ENCODE measurements around the gene PDE6A.

PDE6A gene

DNA sequence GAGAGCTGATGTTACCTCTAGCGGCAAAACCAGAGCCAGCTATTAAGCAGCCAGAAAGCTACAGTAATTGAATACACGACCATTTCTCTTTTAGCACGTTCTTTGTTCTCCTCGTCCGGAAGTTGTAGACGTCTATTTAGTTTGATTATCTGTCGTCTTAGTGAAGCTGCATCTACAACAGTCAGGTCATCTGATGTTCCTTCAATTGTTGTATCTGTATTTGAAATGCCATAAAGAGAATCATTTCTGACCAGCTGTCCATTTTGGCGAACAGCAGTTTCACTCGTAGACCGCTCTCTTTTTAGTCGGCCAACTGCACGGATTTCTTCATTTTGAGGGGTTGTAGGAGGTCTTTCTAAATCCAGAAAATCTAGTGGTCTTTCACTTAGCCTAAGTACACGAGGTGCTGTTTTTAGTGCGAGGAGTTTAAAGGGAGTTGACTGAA, 12.6 kb downstream of the PDE6A start:
- in situ Hi-C loops (cut with MboI; ENCODE audit: low sequenced_read_pairs), result no loop called here

- in situ Hi-C loops (cut with MboI; ENCODE audit: low sequenced_read_pairs), result no loop called here
Observed at GRCh38 chr5:149930749-149931574, 13.6 kb downstream of the PDE6A start.

DNA sequence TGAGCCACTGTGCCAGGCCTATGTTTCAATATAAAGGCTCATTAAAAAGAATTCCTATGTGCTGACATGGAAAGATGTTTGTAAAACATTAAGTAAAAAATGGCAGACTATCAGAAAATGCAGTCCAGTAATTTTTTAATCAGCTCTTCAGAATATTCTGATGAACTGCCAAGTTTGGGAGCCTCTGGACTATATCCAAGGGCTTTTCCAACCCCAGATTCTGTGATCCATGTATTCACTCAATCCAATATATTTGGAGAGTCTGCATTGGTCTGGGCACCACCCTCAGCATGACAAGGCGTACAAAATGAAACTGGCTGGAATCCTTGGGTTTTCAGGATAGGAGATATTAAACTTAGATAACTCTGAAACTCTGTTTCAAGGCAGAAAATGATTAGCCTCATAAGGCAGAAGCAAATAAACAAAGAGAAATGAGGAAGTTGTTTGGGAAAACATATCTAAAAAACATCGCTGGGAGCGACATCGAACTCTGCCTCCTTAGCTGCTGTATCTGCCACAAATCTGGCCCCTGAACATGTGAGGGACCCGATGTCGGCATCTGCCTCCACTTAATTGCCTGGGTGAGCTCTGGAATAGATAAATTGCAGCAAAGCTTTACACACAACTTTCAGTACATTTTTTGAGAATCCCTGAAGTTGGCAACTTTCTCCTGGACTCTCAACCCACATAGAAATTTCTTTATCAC, 14.4 kb downstream of the PDE6A start:
- in situ Hi-C loops (cut with MboI; ENCODE audit: low sequenced_read_pairs), result no loop called here

DNA sequence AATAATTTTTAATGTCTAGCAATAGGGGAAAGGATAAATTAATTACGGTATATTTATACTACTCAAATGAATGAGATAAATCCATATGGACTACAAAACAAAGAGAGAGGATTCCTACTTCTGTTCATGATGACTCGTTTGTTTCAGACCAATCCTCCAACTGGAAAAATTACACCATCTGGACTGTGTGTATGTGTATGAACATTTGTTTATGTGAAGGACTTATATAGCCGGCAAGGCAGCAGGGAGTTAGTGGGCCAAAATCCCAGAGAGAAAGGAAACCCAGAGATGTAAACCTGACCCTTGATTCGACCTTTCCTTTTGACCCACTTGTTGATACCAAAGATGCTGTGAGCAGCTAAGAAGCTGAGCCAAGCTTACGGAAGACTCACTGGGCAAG, 20.1 kb downstream of the PDE6A start:
- in situ Hi-C loops (cut with MboI; ENCODE audit: low sequenced_read_pairs), result no loop called here

- in situ Hi-C loops (cut with MboI; ENCODE audit: low sequenced_read_pairs), result no loop called here
Observed at GRCh38 chr5:149922950-149923349, 21.6 kb downstream of the PDE6A start.

DNA sequence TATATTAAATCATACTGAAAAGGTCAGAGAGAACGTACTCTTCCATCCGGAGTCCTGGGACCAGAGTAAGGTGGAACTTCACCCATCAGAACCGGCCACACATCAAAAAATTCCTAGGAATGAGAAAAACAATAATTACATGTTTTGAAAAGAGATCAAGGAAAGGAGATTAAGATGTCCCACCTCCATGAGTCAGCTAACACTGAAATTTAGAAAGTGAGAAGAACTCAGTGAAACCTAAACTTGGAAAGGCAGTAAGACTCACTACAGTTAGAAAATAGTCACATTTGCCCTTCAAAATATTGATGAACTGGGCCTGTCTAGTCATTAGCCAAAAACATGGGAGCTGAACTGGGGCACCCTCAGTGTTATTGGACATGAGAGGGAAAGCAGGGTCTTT, 23.0 kb downstream of the PDE6A start:
- in situ Hi-C loops (cut with MboI; ENCODE audit: low sequenced_read_pairs), result no loop called here

DNA sequence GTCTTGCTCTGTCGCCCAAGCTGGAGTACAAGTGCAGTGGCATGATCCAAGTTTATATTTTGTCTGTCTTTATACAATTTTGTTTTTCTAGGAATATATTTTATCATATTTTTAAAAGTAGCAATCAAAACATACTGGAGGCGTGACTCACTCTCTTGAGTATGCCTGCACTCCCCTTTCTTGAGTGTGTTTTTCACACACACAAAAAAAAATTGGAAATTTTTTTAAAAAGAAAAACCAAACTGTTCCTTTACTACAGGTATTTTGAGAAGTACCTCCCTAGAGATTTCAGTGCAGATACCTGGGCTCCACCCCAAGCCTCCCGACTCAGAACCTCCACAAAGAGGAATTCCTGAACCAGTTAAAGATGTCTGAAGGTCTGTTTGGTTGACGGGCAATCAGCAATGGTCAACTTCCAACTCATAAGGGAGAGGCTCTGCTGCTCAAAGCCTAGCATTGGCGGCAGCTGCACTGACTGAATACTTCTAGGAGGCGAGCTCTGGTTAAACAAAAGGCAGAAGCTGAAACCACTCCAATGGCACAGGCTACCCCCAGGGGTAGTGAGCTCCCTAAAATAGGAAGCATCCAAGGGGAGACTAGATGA, 27.4 kb downstream of the PDE6A start:
- in situ Hi-C loops (cut with MboI; ENCODE audit: low sequenced_read_pairs), result no loop called here

DNA sequence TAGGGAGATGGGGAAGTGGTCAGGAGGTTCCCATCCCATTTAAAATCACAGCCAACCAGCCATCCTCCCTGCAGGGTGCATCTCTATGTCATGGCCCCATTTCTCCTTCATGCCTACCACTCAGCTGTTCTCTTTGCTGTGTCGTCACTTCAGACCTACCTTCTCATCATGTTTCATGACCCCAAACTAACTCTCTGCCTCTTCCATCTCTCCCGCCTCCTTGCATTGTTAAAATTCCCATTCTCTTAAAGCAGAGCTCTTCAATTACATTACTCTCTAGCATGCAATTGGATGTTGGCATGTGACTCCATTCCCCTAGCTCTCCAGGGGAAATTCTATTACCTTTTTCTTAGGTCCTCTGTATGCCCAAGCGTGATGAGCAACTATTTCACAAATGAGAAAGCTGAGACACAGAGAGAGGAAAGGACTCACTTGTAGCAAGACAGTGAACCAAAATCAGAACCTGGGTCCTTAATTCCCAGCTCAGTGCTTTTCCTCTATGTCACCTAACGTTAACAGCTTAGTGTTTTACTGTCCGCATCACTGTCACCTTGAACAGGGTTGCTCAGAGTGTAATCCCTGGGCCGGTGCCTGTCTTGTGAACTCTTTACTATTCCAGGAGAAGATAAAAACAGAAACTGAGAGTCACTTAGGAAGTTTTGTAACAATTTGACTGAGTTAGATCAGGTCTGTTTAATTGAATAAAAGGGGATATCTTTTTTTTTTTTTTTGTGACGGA, 28.1 kb downstream of the PDE6A start:
- in situ Hi-C loops (cut with MboI; ENCODE audit: low sequenced_read_pairs), result no loop called here

DNA sequence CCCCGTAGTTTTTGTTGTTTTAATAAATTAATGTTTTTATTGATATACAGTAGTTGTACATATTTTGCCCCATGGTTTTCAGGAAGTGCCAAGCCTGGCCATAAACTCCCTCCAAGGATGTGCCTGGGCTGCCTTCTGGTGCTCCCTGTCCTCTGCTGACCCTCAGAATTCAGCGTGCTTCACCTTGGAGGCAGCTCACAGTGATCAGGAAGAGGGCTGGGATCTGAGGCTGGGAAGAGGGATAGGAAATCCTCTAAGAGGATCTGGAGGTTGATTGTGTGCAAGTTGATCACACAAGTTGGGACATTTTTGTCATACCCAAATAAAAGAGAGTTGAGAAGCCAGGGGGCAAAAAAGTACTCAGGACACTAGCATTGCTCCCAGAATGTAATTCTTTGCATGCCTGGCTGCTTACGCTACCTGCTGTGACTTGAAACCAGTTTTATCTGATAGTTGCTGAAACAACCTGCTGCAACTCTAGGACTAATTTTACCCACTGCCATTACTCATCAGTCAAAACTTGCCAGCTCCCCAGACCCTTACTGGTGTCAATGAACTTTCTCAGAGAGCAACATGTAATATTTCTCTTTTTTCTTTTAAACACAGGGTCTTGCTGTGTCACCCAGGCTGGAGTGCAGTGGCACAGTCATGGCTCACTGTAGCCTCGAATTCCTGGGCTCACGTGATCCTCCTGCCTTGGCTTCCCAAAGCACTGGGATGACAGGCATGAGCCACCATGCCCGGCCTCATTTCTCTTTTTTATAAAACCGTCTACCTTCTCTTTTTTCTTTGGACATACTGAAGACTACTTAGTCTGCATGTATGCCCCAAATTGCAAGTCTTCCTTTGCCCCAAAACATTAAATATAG, 29.0 kb downstream of the PDE6A start:
- in situ Hi-C loops (cut with MboI; ENCODE audit: low sequenced_read_pairs), result no loop called here

- in situ Hi-C loops (cut with MboI; ENCODE audit: low sequenced_read_pairs), result no loop called here
Observed at GRCh38 chr5:149913436-149914419, 30.9 kb downstream of the PDE6A start.

DNA sequence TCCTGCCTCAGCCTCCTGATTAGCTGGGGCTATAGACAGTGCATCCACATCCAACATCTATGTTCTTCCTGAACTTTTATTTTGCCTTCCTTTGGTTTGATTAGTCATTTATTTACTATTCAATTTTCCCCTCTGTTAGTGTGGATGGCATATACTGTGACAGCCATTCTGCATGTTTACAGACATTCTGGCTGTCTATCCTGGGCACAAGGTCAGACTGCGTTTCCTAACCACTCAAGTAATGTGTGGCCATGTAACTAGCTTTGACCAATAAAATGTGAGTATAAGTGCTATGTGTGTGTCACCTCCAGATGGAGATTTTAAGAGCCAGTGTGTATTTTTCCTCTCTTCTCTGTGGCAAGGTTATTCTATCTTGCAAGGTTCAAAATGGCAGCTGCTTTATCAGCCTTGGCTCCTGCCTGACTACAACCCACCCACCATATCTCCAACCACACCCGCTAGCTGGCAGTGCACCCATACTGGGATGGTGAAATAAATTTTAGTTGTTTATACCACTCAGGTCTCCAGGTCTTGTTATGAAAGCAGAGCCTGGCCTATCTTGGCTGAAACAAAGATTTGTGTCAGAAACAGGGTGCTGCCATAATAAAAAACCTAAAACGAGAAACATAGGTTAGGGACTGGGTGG, 32.2 kb downstream of the PDE6A start:
- in situ Hi-C loops (cut with MboI; ENCODE audit: low sequenced_read_pairs), result no loop called here

- in situ Hi-C loops (cut with MboI; ENCODE audit: low sequenced_read_pairs), result no loop called here
Observed at GRCh38 chr5:149911031-149911430, 33.6 kb downstream of the PDE6A start.

DNA sequence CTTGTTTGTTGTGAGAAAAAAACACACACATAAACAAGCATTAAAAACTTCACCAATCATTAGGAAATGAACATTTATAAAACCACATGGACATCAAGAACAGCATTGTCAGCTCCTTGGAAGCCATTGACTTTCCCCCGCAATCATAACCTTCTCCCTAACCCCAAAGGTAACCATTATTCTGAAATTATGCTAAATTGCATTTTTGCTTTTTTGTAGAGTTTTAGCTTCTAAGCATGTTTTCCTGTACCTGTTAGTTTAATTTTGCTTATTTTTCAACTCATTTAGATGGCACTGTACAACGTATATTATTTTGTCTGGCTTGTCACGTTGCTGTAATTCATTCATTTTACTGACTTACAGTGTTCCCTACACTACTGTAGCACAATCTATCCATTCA, 36.8 kb downstream of the PDE6A start:
- in situ Hi-C loops (cut with MboI; ENCODE audit: low sequenced_read_pairs), result no loop called here

- in situ Hi-C loops (cut with MboI; ENCODE audit: low sequenced_read_pairs), result no loop called here
Observed at GRCh38 chr5:149904977-149905376, 39.6 kb downstream of the PDE6A start.

- in situ Hi-C loops (cut with MboI; ENCODE audit: low sequenced_read_pairs), result no loop called here
Observed at GRCh38 chr5:149904293-149904886, 40.2 kb downstream of the PDE6A start.

DNA sequence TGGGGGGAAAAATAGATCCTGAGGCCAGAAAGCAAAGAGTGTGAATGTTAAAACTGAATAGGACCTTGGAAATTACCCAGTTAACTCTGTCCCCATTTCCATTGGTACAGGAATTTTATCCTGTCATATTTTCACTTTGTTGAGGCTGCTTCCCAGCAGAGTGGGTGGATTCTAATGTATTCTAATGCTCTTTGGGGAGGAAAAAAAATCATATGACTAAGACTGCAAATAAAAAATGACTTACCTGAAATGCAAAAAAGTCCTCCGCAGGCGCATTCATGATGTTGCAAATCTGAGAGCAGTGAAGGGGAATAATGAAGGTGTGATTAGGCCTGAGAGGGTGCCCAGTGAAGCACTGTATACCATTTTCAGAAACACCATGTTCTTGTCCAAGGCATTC, 41.2 kb downstream of the PDE6A start:
- in situ Hi-C loops (cut with MboI; ENCODE audit: low sequenced_read_pairs), result no loop called here

GRCh38 chr5:149902177-149902576, 42.4 kb downstream of the PDE6A start:
- in situ Hi-C loops (cut with MboI; ENCODE audit: low sequenced_read_pairs), result no loop called here

- in situ Hi-C loops (cut with MboI; ENCODE audit: low sequenced_read_pairs), result no loop called here
Observed at GRCh38 chr5:149901511-149901910, 43.1 kb downstream of the PDE6A start.
